ENCODE measurements around the gene BLOC1S1. TPM values are rescaled to one million over a fixed set of nuclear protein-coding genes. Genes with fewer than 3 reads are reported as not detected.

Gene BLOC1S1
- total RNA-seq, 2 experiments from 2014 or later: 139 to 152 TPM

- intact Hi-C loops (cut with micrococcal nuclease; ENCODE audit: unreplicated experiment): no loop called here
- Histone ChIP-seq H4K20me1 (ENCODE audit: insufficient read depth, low read length) (no peaks in the 10 kb centered on the region), H3K9me2 (ENCODE audit: insufficient read depth, low read length) (no peaks in the 10 kb centered on the region), H2AFZ (ENCODE audit: low read length) (no peak overlapping the region), H3K79me2 (ENCODE audit: insufficient read depth, low read depth, low read length) (no peaks in the 10 kb centered on the region), H3K27ac (ENCODE audit: low read depth, low read length, poor library complexity, severe bottlenecking) (no peak overlapping the region), H3K9me3 (ENCODE audit: low read length) (no peaks in the 10 kb centered on the region), H3K4me3 (ENCODE audit: low read depth, low read length, poor library complexity, severe bottlenecking) (no peak overlapping the region), H3K4me2 (ENCODE audit: low read length) (no peak overlapping the region), H3K36me3 (ENCODE audit: insufficient read depth, low read length) (no peaks in the 10 kb centered on the region), H3K4me1 (ENCODE audit: insufficient read depth, low read length, poor library complexity, severe bottlenecking) (no peaks in the 10 kb centered on the region)
- no peak for TF ChIP-seq CTCF (conservative IDR thresholded peaks at IDR 0.05; ENCODE audit: low read length)
- no peak for TF ChIP-seq EZH2phosphoT487 (IDR thresholded peaks at IDR 0.05; ENCODE audit: borderline replicate concordance, low read depth, low read length)
- no peak for DNase-seq (ENCODE audit: low spot score)
- ChIA-PET CTCF (ENCODE audit: unreplicated experiment) (no interaction called here), POLR2A (interaction anchor here (0.6 to 1.2 kb wide), 4 partner anchors 7 to 258 kb away, joined by 3 to 11 read pairs (median 4); no protein-coding TSS in a partner anchor)
- BruUV-seq (replicated peaks): no TSS peak
Measured at GRCh38 chr12:55688716-55689655, 26.9 kb upstream of the BLOC1S1 start.

GRCh38 chr12:55692631-55693322, 23.1 kb upstream of the BLOC1S1 start:
- CTCF ChIA-PET (ENCODE audit: unreplicated experiment): no interaction called here
- no peak for DNase-seq (ENCODE audit: low spot score)
- no peaks in the 10 kb centered on the region for H3K79me2 ChIP-seq (ENCODE audit: insufficient read depth, low read depth, low read length)
- H2AFZ ChIP-seq (ENCODE audit: low read length): no peak overlapping the region
- no peaks in the 10 kb centered on the region for H3K9me2 ChIP-seq (ENCODE audit: insufficient read depth, low read length)
- H3K27ac ChIP-seq (ENCODE audit: low read depth, low read length, poor library complexity, severe bottlenecking): no peak overlapping the region
- H3K4me2 ChIP-seq (ENCODE audit: low read length): no peak overlapping the region
- BruUV-seq (replicated peaks): no TSS peak
- H3K9me3 ChIP-seq (ENCODE audit: low read length): no peaks in the 10 kb centered on the region
- no peak overlapping the region for H3K4me3 ChIP-seq (ENCODE audit: low read depth, low read length, poor library complexity, severe bottlenecking)
- no peaks in the 10 kb centered on the region for H3K4me1 ChIP-seq (ENCODE audit: insufficient read depth, low read length, poor library complexity, severe bottlenecking)
- POLR2A ChIA-PET: interaction anchor here (0.7 kb wide), 1 partner anchor 974 kb away, joined by 3 read pairs; no protein-coding TSS in a partner anchor
- H3K36me3 ChIP-seq (ENCODE audit: insufficient read depth, low read length): no peaks in the 10 kb centered on the region
- H4K20me1 ChIP-seq (ENCODE audit: insufficient read depth, low read length): no peaks in the 10 kb centered on the region
- TF ChIP-seq EZH2phosphoT487 (IDR thresholded peaks at IDR 0.05; ENCODE audit: borderline replicate concordance, low read depth, low read length): no peak
- TF ChIP-seq CTCF (conservative IDR thresholded peaks at IDR 0.05; ENCODE audit: low read length): no peak
- intact Hi-C loops (cut with micrococcal nuclease; ENCODE audit: unreplicated experiment): no loop called here

All from OCI-LY7 (cell line).